Astrocyte (in vitro differentiated cells and primary cell): ENCODE measurements around the gene POLR2J. TPM values are rescaled to one million over a fixed set of nuclear protein-coding genes. Genes with fewer than 3 reads are reported as not detected.
A peak's percentile ranks its signal among the peaks of the same experiment; 100 is the strongest.
"Not testable (repeated sequence)": the region's sequence is repeated elsewhere in the genome, so short reads cannot be mapped to it uniquely, and the experiment has no call there.

Source experiments
- DNase-seq: peaks from one replicate; pipeline ENCODE4 v3.0.0-alpha.2; 2010; ENCODE audit warnings: low read depth
- FAIRE-seq: peaks from 2 replicates; lab custom pipeline; 2011; peaks lifted over from hg19 to GRCh38; lab: Jason Lieb, UNC
- H2AFZ ChIP-seq: 2 replicates; pipeline ENCODE4 v1.6.0; 2012; ENCODE audit warnings: low read depth, low read length, inconsistent platforms
- H3K27ac ChIP-seq: 2 replicates; pipeline ENCODE4 v1.5.1; 2011; ENCODE audit warnings: low read depth, low read length, inconsistent platforms
- H3K27me3 ChIP-seq: 2 replicates; pipeline ENCODE4 v1.6.0; 2011; ENCODE audit warnings: low read length, inconsistent platforms; ENCODE audit not compliant: insufficient read depth
- H3K36me3 ChIP-seq: 2 replicates; pipeline ENCODE4 v1.5.1; 2011; ENCODE audit warnings: low read length, inconsistent platforms; ENCODE audit not compliant: insufficient read depth
- H3K4me1 ChIP-seq: 2 replicates; pipeline ENCODE4 v1.5.1; 2011; ENCODE audit warnings: low read length, inconsistent platforms; ENCODE audit not compliant: insufficient read depth
- H3K4me2 ChIP-seq: 2 replicates; pipeline ENCODE4 v1.6.0; 2012; ENCODE audit warnings: low read length, inconsistent platforms
- H3K4me3 ChIP-seq: 2 replicates; pipeline ENCODE4 v1.5.1; 2011; ENCODE audit warnings: low read depth, mild to moderate bottlenecking, low read length, inconsistent platforms; ENCODE audit not compliant: insufficient read depth
- H3K79me2 ChIP-seq: 2 replicates; pipeline ENCODE4 v1.6.0; 2012; ENCODE audit warnings: mild to moderate bottlenecking, low read length, inconsistent platforms; ENCODE audit not compliant: insufficient read depth
- H3K9ac ChIP-seq: 2 replicates; pipeline ENCODE4 v1.6.0; 2012; ENCODE audit warnings: mild to moderate bottlenecking, low read length, inconsistent platforms
- H3K9me3 ChIP-seq: 2 replicates; pipeline ENCODE4 v1.5.1; 2012; ENCODE audit warnings: low read depth, mild to moderate bottlenecking, low read length, inconsistent platforms; ENCODE audit not compliant: insufficient read depth
- H4K20me1 ChIP-seq: 2 replicates; pipeline ENCODE4 v1.6.0; 2012; ENCODE audit warnings: low read length, inconsistent platforms; ENCODE audit not compliant: insufficient read depth
- H3K27ac Mint-ChIP-seq: one replicate; pipeline ENCODE4 v1.8.0; 2021; ENCODE audit warnings: mild to moderate bottlenecking, mixed read lengths; ENCODE audit not compliant: unreplicated experiment
- H3K27me3 Mint-ChIP-seq: one replicate; pipeline ENCODE4 v1.8.0; 2021; ENCODE audit warnings: low read depth, mixed read lengths; ENCODE audit not compliant: unreplicated experiment
- H3K36me3 Mint-ChIP-seq: one replicate; pipeline ENCODE4 v1.8.0; 2021; ENCODE audit warnings: low read depth, mixed read lengths; ENCODE audit not compliant: unreplicated experiment
- H3K4me1 Mint-ChIP-seq: one replicate; pipeline ENCODE4 v1.8.0; 2021; ENCODE audit warnings: low read depth, mixed read lengths; ENCODE audit not compliant: unreplicated experiment
- H3K4me3 Mint-ChIP-seq: one replicate; pipeline ENCODE4 v1.8.0; 2021; ENCODE audit warnings: mild to moderate bottlenecking, moderate library complexity, mixed read lengths; ENCODE audit not compliant: unreplicated experiment
- H3K9me3 Mint-ChIP-seq: one replicate; pipeline ENCODE4 v1.8.0; 2021; ENCODE audit warnings: mild to moderate bottlenecking, mixed read lengths; ENCODE audit not compliant: unreplicated experiment
- EZH2 ChIP-seq: IDR thresholded peaks from 2 replicates; pipeline ENCODE4 v1.6.1; 2012; ENCODE audit warnings: mild to moderate bottlenecking, low read length, inconsistent platforms; ENCODE audit not compliant: insufficient read depth
- total RNA-seq: library from RNA; stranded (reverse); gene quantifications from 2 replicates; pipeline ENCODE4 v1.2.1, GENCODE V29; 2021
- TF ChIP-seq, protein P1 (sequence below): IDR thresholded peaks from 2 replicates; pipeline ENCODE4 v1.5.1; 2011; ENCODE audit warnings: low read depth, mild to moderate bottlenecking, inconsistent platforms, low read length, moderate library complexity; ENCODE audit not compliant: insufficient read depth

POLR2J gene
- total RNA-seq, 1 donor from 2014 or later, result 41.4 TPM

- H3K9me3 Mint-ChIP-seq, H3K4me3 Mint-ChIP-seq, H3K27ac ChIP-seq, H3K4me2 ChIP-seq, H3K4me1 Mint-ChIP-seq, H3K27me3 ChIP-seq, H3K36me3 Mint-ChIP-seq, H3K27me3 Mint-ChIP-seq, H3K9ac ChIP-seq, H2AFZ ChIP-seq, H3K36me3 ChIP-seq, H3K9me3 ChIP-seq, H4K20me1 ChIP-seq, FAIRE-seq, H3K79me2 ChIP-seq, H3K27ac Mint-ChIP-seq, H3K4me3 ChIP-seq, H3K4me1 ChIP-seq: not testable (repeated sequence)
- peak; percentile 34 for DNase-seq
Observed at GRCh38 chr7:102474736-102475435, 3.8 kb downstream of the POLR2J start.

DNA sequence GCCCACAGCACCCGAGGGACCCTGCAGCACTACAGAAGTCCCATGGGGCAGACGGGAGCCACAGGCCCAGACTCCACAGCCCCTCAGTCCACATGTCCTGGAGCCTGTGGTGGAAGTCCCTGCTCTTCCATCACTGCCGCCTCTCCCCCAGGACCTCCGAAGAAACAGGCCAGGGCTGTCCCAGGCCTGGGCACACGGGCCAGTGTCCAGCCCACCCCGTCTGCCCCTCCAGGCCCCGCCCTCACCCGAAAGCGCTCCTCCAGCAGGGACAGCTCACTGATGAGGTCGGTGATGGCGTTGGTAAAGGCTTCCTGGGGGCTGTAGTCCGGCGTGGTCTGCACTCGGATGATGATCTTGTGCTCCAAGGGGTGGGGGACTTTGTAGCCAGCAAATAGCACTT, 4.6 kb downstream of the POLR2J start:
- not testable (repeated sequence) for H3K9me3 ChIP-seq, H3K4me1 ChIP-seq, H3K27me3 ChIP-seq, H3K4me3 ChIP-seq, H3K9me3 Mint-ChIP-seq, H3K27me3 Mint-ChIP-seq, H3K36me3 Mint-ChIP-seq, H3K27ac Mint-ChIP-seq, H3K4me1 Mint-ChIP-seq, DNase-seq, H3K9ac ChIP-seq, H3K36me3 ChIP-seq, H2AFZ ChIP-seq, H3K79me2 ChIP-seq, H3K4me2 ChIP-seq, H3K4me3 Mint-ChIP-seq, FAIRE-seq, H3K27ac ChIP-seq
- H4K20me1 ChIP-seq, result peaks cover 10% of the 10 kb centered on the region

DNA sequence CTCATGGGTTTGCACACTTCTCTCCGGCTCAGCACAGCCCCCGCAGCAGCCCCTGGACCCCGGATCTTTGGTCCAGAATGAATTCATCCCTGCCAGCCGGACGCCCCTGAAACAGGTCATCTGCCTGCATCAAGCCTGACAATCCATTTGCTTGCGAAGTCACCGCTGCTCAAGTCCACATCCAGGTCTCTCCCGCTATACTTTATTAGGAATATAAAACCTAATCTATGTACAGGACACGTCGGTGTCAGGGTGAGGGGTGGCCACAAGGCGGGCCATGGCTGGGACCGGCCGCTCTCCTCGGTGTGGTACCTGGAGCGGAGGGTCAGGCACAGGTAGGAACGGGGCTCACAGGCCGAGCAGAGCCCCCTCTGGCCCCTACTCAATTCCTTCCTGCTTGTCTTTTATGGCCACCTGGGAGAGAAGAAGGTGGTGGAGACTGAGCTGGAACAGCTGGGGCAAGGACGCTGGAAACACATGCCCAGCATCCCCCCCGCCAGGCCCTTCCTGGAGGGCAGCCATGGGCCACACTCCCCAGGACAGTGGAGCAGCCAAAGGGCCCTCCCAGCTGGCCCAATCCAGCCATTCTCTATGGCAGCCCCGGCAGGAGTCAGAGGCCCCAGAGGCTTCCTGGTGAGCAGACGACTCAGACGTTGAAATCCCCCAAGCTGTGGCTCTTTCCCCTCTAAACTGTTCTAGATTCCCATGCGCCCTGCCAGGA, 5.3 kb downstream of the POLR2J start:
- Histone ChIP-seq H2AFZ (no peak overlapping the region), H3K4me2 (no peak overlapping the region), H3K4me3 (no peak overlapping the region), H3K27me3 (no peaks in the 10 kb centered on the region), H3K27ac (no peak overlapping the region), H4K20me1 (peaks cover 10% of the 10 kb centered on the region), H3K9me3 (no peaks in the 10 kb centered on the region), H3K79me2 (no peaks in the 10 kb centered on the region), H3K4me1 (peaks cover 2% of the 10 kb centered on the region), H3K9ac (no peak overlapping the region), H3K36me3 (peaks cover 3% of the 10 kb centered on the region)
- Mint-ChIP-seq H3K4me3 (no peak overlapping the region), H3K9me3 (no peaks in the 10 kb centered on the region), H3K4me1 (no peaks in the 10 kb centered on the region), H3K27me3 (no peaks in the 10 kb centered on the region), H3K36me3 (peaks cover 4% of the 10 kb centered on the region), H3K27ac (no peak overlapping the region)
- FAIRE-seq, result no peak
- DNase-seq, result no peak
- no peak for TF ChIP-seq EZH2
- TF ChIP-seq, protein P1, sequence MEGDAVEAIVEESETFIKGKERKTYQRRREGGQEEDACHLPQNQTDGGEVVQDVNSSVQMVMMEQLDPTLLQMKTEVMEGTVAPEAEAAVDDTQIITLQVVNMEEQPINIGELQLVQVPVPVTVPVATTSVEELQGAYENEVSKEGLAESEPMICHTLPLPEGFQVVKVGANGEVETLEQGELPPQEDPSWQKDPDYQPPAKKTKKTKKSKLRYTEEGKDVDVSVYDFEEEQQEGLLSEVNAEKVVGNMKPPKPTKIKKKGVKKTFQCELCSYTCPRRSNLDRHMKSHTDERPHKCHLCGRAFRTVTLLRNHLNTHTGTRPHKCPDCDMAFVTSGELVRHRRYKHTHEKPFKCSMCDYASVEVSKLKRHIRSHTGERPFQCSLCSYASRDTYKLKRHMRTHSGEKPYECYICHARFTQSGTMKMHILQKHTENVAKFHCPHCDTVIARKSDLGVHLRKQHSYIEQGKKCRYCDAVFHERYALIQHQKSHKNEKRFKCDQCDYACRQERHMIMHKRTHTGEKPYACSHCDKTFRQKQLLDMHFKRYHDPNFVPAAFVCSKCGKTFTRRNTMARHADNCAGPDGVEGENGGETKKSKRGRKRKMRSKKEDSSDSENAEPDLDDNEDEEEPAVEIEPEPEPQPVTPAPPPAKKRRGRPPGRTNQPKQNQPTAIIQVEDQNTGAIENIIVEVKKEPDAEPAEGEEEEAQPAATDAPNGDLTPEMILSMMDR, result no peak
